ENCODE data around the gene RGS19. TPM values are rescaled to one million over a fixed set of nuclear protein-coding genes. Genes with fewer than 3 reads are reported as not detected.

The RGS19 gene
- total RNA-seq, 1 experiment from 2014 or later: 12.8 TPM

GRCh38 chr20:64119681-64120341, 40.5 kb upstream of the RGS19 start:
- no peak overlapping the region for H4K8ac ChIP-seq (replicated peaks; ENCODE audit: insufficient read length, low read depth, low read length)
- no peaks in the 10 kb centered on the region for H3K4me1 ChIP-seq (ENCODE audit: insufficient read depth, low read length)
- no CpG with 5 or more reads among the region's 14 CpGs for WGBS (ENCODE audit: extremely low coverage, insufficient read length, low lambda C conversion rate)
- no peak for DNase-seq
- H2BK12ac ChIP-seq (ENCODE audit: insufficient read length, low read depth, low read length): no peak overlapping the region
- H3K9me3 ChIP-seq (ENCODE audit: control insufficient read depth, low read depth, low read length): no peaks in the 10 kb centered on the region
- no peak overlapping the region for H3K9ac ChIP-seq (ENCODE audit: extremely low read depth, insufficient read length, low read length)
- Mint-ChIP-seq H3K9me3 (peaks cover 3 to 4% of the 10 kb centered on the region in 2 experiments; a peak in 4 of 5 replicates), H3K36me3 (ENCODE audit: insufficient read depth in 1 of 3, low read depth in 3 of 3) (peaks cover 0 to 1% (median 0%) of the 10 kb centered on the region in 3 experiments; a peak in 1 of 7 replicates), H3K27ac (no peak overlapping the region), H3K27me3 (ENCODE audit: low read depth) (peaks cover 35% of the 10 kb centered on the region), H3K4me3 (peak overlapping the region in 1 of 2 experiments; percentile 26; a peak in 1 of 5 replicates), H3K4me1 (peaks cover 4 to 5% of the 10 kb centered on the region in 2 experiments; a peak in 3 of 4 replicates)
- H3K4ac ChIP-seq (ENCODE audit: low read depth, low read length): no peak overlapping the region
- no peak for TF ChIP-seq CTCF (conservative IDR thresholded peaks at IDR 0.05)
- no peak overlapping the region for H3K14ac ChIP-seq (ENCODE audit: insufficient read depth, low read length)
- no peaks in the 10 kb centered on the region for H3K23me2 ChIP-seq (ENCODE audit: insufficient read length, low read depth, low read length, poor library complexity, severe bottlenecking)
- no peak overlapping the region for H2BK120ac ChIP-seq (ENCODE audit: low read depth, low read length, poor library complexity, severe bottlenecking)
- no peak overlapping the region for H3K56ac ChIP-seq (ENCODE audit: insufficient read length, low read depth, low read length)
- no peak overlapping the region for H2BK5ac ChIP-seq (ENCODE audit: insufficient read length, low read length)
- no peaks in the 10 kb centered on the region; the same call in 1 of the 2 replicates for H3K27me3 ChIP-seq (ENCODE audit: insufficient read depth, low read length)
- no peak overlapping the region for H3T11ph ChIP-seq (ENCODE audit: low read length)
- no peak overlapping the region for H3K27ac ChIP-seq (ENCODE audit: insufficient read length, low read depth, low read length)
- H2BK20ac ChIP-seq (ENCODE audit: low read depth, low read length, poor library complexity, severe bottlenecking): no peak overlapping the region
- H3K18ac ChIP-seq (ENCODE audit: insufficient read length, low read depth, low read length): no peak overlapping the region
- H3K4me2 ChIP-seq (ENCODE audit: insufficient read depth, insufficient read length, low read length): no peak overlapping the region
- H4K5ac ChIP-seq (ENCODE audit: insufficient read length, low read depth, low read length): no peak overlapping the region
- H3K23ac ChIP-seq (ENCODE audit: insufficient read length, low read depth, low read length): no peak overlapping the region
- no peaks in the 10 kb centered on the region for H3K79me1 ChIP-seq (ENCODE audit: insufficient read depth, low read depth, low read length, poor library complexity, severe bottlenecking)
- no peak overlapping the region for H4K91ac ChIP-seq (ENCODE audit: insufficient read length, low read depth, low read length)
- no peak overlapping the region for H2AFZ ChIP-seq (ENCODE audit: low read length)
- no peak overlapping the region for H2AK5ac ChIP-seq (ENCODE audit: insufficient read length, low read length)
- peaks cover 3% of the 10 kb centered on the region for H4K20me1 ChIP-seq (ENCODE audit: control insufficient read depth, insufficient read depth, insufficient read length)
- H3K79me2 ChIP-seq (ENCODE audit: insufficient read depth, low read length): no peaks in the 10 kb centered on the region
- H2BK15ac ChIP-seq (ENCODE audit: low read depth, low read length): no peak overlapping the region

Measured in H9 (cell line).